NCI-H82 treated with DMSO at 0.1 percent for 48 hours (cell line): ENCODE results near the gene AIG1.
A peak's percentile ranks its signal among the peaks of the same experiment; 100 is the strongest.

ENCODE experiments used
- DNase-seq: peaks from one replicate; lab custom pipeline; 2025; ENCODE audit not compliant: unreplicated experiment; lab: John Stamatoyannopoulos, UW

The AIG1 gene

DNA sequence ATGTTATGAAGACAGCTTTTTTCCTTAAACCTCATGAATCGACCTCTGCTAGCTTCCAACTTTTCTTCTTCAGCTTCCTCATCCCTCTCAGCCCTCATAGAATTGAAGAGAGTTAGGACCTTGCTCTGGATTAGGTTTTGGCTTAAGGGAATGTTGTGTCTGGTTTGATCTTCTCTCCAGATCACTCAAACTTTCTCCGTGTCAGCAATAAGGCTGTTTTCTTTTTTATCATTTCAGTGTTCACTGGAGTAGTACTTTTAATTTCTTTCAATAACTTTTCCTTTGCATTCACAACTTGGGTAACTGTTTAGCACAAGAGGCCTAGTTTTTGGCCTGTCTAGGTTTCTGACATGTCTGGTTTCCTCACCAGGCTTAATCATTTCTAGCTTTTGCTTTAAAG is 32.6 kb downstream of the AIG1 start:
- DNase-seq, result no peak

DNA sequence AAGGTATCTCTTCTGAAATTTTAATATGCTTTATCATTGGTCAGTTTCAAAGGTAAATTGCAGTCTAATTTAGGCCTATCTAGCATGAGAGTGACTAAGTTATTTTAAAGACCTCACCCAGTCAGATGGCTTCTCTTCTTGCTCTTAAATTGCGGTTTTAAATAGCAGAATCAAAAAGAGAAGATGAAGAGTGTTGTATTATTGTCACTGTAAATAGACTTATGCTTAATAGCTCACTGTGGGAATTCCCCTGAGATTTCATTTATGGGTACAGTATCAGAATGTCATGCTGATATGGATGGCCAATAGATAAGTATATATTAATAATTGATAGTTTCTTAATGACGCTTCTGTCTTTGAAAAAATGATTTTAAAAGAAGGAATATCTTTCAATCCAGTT is 35.7 kb downstream of the AIG1 start:
- DNase-seq, result no peak

DNA sequence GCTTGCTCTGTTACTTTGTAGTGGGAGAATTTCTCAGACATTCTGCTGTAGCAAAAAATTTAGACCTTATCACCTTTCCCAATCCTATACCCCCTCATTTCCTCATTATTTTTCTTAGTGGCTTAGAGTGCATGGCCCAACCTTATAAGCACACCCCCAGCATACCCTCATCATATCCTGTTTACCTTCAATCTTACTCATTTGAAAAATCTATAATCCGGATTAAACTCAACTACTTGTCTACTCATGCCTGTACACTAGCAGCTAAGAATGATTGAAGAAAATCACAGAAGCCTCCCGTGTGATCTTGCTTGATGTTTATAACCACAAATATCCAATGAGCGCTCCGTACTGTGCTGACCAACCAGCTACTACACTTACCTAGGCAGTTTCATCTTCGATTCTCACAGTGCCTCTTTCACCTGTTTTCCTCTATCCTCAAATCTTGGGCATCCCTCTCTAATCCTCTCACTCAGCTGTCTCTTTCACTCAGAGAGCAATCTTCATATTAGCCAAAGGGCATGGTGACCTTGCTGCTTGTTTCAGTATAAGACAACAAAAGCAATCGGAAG is 36.6 kb downstream of the AIG1 start:
- DNase-seq, result peak; percentile 49

DNA sequence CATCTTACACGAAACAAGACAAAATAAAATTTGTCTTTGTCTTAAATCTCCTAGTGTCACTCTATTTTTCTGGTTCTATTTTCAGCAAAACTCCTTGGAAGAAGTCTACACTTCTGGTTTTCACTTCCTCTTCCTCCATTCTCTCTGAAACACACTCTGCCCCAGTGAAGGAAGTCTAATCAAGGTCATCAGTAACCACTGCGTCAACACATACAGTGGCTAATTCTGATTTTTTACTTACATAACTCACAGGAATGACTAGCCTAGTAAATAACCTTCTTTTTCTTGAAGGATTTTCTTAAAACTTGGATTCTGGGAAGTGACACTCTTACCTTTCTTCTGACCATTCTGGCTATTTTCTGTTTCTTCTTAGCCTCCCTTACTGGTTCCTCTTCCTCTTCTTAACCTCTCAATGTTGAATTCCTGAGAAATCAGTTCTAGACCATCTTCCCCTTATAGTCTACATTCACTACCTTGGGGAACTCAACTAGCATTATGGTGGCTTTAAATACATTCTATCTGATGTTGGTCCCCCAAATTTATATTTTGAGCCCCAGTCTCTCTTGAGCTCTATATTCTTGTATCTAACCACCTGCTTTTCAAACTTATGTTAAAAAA is 37.5 kb downstream of the AIG1 start:
- no peak for DNase-seq

DNA sequence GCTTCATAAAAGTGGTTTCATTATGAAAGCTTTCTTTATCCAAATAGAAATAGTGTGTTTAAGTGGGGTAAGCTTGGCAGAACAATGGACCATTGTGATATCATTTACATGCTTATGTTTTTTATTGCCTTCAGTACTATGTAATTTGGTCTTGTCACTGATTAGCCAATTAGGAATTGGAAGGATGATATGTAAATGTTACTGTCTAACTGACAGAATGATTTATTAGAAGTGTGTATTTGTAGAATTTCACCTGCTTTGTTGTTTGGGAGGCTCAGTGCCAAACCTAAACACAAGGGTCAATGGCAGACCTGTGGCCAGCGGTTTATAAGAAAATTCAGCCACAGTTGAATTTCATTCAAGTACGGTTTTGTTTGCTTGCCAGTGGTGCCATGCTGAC is 39.0 kb downstream of the AIG1 start:
- no peak for DNase-seq

DNA sequence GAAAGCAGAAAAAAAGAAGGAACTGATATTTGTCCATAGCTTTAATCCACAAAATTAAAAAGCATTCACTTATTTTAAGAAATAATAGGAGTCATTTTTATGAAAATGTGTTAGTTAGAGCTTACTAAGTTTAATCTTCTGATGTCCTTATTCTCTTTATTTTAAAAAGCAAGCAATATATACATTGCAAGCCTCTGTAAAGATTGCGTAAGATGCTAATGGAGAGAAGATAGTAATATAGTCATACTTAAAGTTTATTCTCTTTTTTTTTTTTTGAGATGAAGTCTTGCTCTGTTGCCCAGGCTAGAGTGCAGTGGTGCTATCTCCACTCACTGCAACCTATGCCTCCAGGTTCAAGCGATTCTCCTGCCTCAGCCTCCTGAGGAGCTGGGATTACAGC is 39.7 kb downstream of the AIG1 start:
- DNase-seq, result no peak

DNA sequence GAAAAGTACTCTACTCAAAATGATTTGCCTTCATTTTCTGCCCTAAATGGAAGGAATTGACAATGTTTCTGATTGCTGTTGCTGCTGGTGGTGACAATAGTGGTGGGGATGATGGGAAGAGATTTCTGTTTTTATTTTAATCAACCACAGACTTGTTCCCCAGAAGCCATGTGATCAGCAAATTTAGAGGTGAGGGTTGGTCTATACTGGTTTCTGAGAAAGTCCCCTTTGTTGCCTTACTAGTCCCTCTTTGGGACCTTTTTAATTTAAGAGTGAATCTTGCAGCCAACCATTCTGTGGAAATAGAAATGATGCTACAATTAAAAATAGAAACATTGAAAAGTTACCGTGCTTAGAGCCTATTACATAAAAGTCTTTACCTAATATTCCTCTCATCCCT is 43.2 kb downstream of the AIG1 start:
- DNase-seq, result no peak

DNA sequence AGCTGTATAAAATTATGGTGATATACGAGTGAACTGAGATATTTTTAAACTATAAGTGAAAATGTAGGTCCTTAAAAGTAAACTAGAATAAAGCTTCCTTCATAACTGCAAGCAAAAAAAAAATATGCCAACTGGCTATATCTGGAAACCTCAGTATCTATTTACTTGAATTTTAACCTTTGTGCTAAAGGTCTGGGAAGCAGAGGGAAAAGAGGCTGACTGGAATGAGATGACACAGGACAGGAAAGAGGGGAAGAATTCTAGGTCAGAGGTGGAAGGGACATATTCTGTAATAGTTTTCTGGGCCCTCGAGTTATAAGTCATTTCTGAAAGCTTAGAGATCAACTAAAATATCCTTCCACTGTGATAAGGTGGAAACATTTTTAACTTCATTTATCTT is 46.8 kb downstream of the AIG1 start:
- DNase-seq, result no peak

DNA sequence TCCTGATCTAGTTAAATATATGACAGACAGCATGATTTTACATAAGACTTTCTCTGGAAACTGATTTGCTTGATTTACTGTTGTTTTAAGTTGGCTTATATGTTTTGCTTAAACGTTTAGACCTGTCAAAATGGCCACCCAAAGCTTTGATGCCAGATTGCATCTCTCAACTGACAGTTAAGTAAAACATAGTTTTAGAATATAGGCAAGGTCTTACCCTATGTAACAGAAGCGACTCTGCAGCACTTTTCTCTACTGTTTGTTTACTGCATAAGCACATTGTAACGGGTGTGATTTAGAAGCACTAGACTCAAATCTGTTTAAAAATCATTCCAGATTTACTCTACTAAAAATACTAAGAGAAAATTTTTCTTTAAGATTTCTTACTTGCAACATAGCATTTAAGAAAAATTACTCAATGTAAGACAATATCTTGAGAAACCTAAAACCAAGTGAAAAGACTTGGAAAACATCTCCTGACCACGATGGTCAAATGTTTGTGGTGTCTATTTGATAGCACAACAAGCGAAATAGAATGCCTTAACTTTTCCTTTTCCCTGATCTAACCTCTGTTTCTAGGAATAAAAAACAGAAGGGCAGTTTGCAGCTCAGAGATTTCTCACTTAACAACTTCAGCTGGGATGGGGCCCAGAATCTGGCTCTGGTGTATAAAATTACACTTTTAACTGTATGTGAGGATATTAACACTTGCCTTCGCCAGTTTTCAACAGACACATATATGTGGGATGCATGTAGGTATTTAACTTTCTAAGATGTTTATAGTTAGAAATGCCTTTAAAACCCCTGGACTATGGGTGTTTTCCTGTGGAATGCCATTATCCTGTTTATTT is 47.4 kb downstream of the AIG1 start:
- DNase-seq, result no peak

DNA sequence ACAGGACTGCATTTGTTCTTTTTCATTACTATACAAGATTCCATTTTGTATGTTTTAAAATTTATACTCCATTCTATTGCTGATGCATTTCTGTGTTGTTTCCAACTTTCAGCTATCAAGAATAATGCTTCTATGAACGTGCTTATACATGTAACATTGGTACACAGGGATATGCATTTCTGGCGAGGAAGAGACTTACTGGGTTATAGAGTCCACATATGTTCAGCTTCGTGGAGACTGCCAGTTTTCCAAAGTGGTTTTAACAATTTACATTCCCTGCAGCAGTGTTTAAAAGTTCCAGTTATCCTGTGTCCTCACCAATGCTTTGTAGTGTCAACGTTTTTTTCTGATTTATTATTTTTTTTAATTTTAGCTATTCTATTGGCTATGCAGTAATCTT is 48.5 kb downstream of the AIG1 start:
- DNase-seq, result no peak

DNA sequence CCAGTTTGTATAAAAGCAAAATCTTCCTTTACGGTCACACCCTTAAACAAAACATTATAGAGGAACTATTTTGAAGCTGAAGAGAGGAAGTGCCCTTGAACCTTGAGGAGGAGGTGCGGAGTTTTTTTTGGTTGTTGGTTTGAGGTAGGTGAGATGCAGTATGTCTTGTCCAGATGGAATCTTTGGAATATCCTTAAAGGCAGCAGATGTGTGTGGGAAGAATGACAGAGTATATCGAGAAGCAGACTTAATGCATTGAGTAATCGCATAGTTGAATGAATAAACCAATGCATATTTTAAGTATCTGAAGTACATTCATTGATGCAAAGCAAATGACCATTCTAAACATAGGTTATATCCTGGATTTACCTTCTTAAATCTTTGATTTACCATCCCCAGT is 49.9 kb downstream of the AIG1 start:
- no peak for DNase-seq

DNA sequence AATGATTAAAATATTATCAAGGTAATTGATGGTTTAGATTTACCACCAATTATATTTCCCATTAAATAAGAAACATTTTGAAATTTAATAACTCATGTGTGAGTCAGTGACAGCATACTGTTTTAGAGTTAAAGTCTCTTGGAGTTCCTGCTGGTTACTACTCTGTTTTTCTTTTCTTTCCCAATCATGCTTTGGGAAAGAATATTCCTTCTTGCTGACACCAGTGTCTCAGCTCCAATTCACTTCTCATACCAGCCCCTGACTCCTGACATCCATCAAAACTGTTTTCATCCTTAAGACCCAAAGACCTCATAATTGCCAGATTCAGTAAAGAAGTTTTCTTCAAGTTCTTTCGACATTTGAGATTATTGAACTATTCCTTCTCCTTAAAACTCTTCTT is 50.3 kb downstream of the AIG1 start:
- DNase-seq, result no peak

DNA sequence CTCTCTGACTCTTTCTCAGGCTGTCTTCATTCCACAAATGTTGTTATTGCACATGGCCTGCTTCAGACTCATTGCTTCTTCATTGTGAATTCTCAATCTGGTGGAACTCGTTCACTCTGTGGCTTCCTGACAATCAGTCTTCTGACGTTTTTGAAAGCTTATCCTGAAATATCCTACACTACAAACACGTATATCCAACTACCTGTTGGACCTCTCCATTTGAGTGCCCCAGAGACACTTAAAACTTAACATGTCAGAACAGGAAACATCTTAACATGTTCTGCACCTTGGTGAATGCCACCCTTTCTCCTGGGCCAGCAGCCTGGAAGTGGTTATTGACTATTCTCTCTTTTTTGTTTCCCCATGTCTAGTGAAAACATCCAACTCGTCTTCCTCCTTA is 50.8 kb downstream of the AIG1 start:
- DNase-seq, result no peak

DNA sequence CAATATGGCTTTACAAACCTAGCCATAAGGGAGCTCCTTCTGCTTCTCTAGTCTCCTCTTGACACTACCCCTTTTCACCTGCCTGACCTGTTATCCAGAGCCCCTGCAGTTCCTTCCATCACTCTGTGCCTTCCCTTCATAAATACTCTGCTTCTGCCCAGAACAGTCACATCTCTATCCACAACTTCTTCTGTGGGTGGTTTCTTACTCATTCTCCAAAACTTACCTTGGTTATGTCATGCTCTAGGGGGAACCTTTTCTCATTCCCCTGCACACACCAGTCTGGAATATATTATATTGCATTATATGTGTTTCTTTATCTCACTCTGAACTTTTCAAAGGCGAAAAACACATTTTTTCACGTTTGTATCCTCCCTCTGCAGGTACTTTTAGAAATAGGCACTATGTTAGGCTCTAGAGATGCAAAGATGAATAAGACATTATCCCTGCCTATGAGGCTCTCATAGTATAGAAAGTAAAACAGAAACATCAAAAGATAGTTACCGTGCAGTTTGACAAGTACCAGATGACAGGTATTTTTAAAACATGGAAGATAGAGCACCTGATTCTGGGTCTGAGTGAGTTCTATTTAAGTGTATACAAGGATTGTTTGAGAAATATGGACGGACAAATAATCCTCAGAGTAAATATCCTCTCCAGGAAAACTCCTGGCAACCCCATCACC is 51.5 kb downstream of the AIG1 start:
- no peak for DNase-seq

DNA sequence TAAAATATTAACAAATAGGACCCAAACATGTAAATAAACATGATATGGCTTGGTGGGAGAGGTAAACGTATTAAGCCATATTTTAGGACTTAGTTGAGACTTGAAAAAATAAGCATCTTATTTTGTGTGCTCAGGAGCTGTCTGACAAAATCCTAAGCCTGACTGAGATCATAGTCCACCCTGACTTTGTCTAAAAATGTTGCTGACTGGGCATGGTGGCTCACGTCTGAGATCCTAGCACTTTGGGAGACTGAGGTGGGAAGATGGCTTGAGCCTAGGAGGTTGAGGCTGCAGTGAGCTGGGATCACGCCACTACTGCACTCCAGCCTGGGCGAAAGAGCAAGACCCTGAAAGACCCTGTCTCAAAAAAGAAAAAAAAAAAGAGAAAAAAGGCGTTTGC is 52.1 kb downstream of the AIG1 start:
- no peak for DNase-seq

DNA sequence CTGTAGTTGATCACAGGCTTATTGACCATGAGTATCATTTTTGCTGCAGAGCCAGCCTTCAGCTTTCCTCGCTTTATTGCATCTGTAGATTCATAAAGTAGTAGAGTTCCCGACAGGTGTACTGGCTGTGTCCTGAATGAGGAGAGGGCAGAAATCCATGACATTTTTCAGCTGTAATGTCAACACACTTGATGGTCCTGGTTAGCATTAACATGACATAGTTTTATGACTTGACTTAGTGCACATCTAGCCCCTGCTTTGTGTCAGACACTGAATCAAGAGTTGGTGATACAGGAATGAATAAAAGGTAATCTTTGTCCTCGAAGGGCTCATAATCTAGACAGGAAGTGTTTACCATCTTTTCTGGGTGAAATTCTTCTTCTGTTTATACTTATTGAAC is 55.0 kb downstream of the AIG1 start:
- no peak for DNase-seq

DNA sequence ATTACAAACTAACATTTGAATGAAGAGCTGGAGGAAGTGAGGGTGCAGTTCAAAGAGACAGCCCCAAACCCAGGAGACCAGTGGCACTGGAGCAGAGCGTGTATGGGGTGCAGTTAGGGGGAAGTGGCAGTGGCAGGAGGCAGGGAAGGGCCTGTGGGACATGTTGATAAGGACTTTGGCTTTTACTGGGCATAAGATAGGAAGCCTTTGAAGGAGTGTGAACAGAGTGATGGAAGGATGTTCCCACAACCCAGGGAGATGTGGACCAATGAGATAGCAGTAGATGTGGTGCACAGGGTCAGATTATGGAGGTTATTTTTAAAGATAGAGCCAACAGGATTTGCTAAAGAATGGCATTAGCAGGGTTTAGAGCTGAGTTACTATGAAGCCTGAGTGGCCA is 56.4 kb downstream of the AIG1 start:
- no peak for DNase-seq

DNA sequence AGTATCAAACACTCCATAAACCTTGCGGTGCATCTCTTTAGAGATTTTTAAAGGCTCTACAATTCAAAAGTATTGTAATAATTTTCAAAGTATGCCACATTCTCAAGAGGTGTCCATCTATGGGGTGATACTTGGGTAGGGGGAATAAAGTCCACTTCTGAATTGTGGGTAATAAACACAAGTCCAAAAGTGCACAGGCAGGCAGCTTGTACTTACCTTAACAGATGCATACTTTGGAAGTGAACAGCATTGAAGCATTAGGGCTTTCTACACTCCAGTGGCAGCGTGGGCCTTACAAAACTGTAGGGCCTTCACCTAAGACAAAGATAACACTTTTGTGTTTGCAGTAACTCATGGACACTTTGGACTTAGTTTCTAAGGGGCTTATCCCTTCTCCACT is 58.6 kb downstream of the AIG1 start:
- DNase-seq, result no peak

DNA sequence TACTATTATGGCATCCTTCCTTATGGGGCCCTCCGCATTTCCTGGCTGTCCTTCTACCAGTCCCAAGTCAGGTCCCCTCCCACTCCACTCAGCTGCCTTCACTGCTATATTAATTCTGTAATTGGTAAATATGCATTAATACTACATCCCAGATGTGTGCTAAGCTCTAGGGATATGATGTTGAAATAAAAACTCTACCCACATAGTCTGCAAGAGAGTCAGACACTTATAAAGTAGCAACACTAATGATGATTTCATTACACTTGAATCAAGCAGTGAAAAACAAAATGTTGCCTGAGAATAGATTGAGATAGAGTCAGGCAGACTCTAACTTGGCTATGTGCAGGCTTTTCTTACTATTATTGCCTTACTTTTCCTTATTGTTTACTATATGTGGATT is 62.4 kb downstream of the AIG1 start:
- DNase-seq, result no peak

DNA sequence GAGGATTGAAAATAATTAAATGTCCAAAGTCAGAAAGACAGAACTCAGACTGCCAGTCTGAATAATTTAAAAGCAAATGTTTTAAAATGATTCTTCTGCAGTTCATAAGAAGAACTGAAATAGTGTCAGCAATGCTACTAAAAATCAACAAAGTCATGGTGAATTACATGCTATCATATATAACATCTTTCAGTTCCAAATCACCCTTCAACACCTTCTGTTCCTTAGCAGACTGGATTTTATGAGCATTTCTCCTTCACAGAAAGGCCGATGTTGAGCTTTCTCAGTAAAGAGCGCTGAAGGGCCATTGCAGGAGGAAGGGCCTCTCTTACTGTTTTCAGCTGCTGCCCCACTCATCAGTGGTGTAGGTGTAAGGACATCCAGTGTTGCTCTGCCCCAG is 63.3 kb downstream of the AIG1 start:
- no peak for DNase-seq

DNA sequence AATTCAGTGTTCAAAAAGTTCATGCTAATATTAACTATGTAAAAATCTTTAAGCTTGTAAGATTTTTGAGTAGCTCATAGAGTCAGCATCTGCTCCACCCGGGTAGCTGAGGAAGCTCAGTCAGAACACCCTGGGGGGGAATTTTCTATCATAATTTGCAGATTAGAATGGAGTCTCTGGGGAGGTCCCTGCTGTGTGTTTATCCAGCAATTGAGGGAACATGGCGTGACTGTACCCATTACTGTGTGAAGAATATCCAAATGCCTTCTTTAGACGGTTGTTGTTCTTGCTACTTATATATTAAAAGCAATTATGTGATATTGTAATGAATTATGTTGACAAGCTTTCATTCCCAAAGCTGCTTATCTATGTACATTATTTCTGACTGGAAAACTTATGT is 64.8 kb downstream of the AIG1 start:
- DNase-seq, result peak; percentile 10
